Epidermal melanocyte (primary cell): ENCODE results near the gene METTL27.
"Not testable (repeated sequence)": the region's sequence is repeated elsewhere in the genome, so short reads cannot be mapped to it uniquely, and the experiment has no call there.

Experiments
- DNase-seq: peaks from one replicate; pipeline ENCODE4 v3.0.0; 2011; ENCODE audit warnings: low spot score; ENCODE audit not compliant: insufficient read length

METTL27 gene

DNA sequence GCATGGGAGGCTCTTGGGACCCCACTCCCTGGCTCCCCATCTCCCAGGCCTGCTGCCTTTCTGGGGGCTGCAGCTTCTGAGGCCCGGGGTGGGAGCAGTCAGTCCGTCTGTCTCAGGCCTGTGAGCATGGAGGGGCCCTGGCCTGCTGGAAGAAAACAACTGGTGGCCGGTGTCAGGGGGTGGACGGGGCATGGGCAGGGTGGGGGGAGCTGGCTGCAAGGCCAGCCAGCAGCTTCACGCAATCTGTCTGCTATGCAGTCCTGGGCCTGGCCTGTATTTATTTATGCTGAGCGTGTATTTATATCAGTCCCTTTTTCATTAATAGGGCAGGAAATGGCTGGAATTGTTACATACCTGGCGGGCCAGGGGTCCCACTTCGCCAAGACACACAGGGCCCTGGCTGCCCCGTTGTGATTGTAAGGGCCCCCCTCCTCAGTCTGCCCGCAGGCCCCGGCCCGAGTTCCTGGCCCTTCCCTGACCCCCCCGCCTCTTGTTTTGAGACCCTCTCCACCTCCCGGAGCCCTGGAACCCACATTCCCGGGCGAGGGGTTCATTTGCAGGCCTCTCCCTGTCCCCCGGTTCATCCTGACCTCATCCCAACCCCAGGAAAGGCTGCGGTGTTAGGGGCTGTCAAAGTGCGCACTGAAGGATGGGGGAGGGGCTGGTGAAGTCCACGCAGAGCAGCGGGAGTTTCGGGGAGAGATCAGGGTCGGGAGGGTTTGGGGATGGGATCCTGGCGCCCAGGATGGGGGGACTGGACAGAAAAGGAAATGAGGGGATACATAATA lies 26.9 kb upstream of the METTL27 start:
- DNase-seq = no peak

DNA sequence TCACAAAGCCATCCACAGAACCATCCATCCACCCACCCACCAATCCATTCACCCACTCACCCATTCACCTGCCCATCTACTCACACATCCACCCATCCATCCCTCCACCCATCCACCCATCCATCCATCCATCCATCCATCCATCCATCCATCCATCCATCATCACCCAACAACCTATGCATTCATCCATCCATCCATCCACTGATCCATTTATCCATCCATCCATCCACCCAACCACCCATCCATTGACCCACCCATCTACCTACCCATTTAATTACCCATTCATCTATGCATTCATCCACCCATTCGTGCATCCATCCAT lies 24.1 kb upstream of the METTL27 start:
- no peak for DNase-seq

DNA sequence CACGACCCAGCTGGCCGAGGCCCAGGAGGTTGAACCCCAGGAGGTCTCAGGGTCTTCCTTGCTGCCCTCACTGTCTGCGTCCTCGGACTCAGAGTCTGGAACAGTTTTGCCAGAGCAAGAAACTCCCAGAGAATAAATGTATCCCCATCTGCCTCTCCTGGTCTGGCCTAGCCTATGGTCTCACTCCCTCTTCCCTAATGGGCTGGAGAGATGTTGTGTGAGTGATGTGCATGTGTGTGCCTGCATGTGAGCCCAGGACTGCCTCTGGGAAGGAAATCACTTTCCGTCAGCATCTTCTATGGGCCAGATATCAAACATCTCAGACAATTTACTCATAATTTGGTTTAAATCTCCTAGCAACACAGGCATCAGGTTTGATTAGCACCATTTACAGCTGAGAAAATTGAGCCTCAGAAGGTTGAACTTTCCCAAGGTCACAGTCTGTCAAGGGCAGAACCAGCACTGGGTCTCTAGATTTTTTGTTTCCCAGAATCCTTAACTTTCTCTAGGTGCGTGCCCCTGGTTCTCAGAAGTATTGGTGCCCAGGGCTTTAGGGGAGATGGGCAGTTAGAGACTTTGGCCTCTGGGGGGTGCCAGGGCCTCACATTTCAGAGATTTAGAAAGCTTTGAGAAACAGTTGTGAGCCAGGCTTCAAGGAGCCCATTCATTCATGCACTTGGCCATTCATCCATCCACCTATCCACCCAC lies 23.6 kb upstream of the METTL27 start:
- no peak for DNase-seq

DNA sequence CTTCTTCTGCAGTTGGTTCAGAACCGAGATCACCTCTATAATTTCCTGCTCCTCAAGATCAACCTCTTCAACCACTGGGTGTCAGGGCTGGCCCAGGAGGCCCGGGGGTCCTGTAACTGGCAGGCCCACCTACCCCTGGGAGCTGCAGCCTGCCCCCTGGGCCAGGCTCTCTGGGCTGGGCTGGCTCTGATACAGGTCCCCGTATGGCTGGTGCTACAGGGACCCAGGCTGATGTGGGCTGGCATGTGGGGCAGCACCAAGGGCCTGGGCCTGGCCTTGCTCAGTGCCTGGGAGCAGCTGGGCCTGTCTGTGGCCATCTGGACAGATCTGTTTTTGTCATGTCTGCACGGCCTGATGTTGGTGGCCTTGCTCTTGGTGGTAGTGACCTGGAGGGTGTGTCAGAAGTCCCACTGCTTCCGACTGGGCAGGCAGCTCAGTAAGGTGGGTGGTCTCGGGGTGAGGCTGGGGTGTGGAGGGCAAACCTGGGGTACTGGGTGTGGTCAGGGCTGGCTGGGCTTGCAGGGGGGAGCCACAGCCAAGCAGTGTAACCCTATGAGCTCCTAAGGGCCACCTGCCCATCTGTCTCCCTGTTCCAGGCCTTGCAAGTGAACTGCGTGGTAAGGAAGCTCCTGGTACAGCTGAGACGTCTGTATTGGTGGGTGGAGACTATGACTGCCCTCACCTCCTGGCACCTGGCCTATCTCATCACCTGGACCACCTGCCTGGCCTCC lies 22.8 kb upstream of the METTL27 start:
- no peak for DNase-seq

DNA sequence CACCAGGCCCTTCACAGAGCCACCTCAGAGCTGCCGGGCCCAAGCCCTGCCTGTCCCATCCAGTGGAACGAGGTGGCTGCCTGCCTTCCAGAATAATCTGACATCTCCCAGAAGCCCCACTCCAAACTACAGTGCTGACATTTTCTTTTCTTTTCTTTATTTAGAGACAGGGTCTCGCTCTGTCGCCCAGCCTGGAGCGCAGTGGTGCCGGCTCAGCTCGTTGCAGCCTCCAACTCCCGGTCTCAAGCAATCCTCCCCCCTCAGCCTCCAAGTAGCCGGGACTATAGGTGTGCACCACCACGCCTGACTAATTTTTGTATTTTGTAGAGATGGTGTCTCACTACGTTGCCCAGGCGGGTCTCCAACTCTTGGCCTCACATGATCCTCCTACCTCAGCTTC lies 19.0 kb upstream of the METTL27 start:
- no peak for DNase-seq

DNA sequence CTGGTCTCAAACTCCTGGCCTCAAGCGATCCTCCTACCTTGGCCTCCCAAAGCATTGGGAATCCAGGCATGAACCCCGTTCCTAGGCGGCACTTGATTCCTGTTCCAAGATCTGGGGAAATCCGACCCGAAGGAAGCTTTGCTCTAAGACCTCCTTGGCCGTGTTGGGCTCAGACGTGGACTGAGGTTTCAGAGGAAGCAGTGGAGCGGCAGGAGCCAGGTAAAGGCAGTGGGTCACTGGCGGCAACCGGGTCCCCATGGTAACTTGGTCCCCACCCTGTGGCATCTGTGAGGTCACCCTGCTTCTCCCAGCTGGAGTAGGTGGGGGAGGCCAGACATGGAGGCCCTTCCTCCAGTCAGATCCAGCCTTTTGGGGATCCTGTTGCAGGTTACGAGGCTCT lies 18.5 kb upstream of the METTL27 start, which contains the start of gene TMEM270:
TSS of gene TMEM270 (plus strand) at position 301 of the 400 bp plus-strand sequence. CDS start at position 337, 36 bp downstream.
- DNase-seq = no peak

DNA sequence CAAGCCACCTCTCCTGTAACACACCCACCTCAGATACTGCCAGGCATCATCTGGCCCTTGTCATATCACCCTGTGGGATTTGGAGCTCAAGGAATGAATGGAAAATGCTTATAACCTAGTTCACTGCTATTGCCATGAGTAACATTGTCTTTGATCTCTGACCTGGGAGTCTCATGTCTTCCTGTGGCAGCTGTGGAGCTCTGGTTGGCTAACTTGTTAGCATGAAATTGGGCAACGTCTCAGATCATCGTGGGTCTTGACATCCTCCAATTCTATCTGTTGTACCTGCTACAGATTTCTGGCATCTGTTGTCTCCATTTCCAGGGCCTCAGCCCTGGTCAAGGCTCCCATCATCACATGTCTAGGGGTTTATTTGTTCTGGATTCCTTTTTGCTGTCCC lies 16.5 kb upstream of the METTL27 start:
- DNase-seq = no peak

DNA sequence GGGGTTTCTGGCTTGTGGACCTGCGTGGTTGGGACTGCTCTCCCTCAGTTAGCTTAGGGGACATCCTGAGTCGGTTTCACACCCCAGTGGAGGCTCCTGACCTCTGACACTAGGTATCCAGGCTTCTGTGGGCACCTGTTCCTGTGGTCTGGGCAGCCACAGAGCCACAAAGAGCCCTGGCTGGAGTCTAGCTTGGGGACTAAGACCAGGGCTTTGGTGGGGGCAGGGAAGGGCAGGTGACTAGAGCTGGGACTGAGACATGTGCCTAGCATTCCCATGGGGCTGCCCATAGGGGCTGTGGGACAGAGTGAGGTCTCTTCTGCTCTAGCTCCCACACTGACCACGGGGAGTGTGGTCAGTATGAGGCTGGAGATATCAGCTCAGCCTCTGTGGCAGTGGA lies 14.6 kb upstream of the METTL27 start:
- no peak for DNase-seq

DNA sequence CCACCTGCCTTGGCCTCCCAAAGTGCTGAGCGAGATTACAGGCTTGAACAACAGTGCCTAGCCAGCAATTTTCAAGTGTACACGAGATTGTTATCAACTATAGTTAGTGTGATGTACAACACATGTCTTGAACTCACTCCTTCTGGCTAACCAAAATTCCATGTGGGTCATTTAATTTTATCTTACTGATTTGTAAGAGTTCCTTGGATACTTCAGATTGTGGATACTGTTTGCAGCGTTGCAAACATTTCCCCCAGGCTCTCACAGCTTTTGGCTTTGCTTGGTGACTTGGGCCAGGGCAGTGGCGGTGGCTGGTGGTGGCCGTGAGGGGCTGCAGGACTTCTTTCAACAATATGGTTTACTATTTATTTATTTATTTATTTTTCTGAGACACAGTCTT lies 10.2 kb upstream of the METTL27 start:
- DNase-seq = no peak

DNA sequence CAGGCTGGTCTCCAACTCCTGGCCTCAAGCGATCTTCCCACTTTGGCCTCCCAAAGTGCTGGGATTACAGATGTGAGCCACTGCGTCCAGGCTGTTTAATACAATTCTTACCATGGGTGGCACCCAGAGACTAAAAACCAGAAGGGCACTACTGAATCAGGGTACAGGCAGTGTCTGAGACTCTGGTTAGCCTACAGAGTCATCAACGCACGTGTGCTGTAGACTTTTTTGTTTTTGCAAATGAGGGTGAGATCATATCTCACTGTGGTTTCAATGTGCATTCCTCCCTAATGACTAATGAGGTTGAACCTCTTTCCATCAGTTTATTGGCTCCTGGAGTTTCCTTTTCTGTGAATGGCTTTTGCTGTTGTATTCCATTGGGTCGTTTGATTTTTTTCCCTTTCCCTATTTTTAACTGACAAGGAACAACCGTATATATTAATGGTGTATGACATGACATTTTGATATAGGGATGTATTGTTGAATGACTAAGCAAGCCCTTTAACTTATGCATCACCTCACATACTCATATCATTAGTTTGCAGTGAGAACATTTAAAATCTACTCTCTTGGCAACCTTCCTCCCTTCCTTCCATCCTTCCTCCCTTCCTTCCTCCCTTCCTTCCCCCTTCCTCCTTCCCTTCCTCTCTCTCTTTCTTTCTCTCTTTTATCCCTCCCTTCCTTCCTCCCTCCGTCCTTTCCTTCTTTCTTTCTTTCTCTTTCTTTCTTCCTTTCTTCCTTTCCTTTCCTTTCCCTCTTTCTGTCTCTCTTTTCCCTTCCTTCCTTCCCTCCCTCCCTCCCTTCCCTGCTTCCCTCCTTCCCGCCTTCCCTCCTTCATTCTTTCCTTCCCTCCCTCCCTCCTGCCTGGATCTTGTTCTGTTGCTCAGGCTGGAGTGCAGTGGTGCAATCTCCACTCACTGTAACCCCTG lies 9.4 kb upstream of the METTL27 start:
- no peak for DNase-seq

DNA sequence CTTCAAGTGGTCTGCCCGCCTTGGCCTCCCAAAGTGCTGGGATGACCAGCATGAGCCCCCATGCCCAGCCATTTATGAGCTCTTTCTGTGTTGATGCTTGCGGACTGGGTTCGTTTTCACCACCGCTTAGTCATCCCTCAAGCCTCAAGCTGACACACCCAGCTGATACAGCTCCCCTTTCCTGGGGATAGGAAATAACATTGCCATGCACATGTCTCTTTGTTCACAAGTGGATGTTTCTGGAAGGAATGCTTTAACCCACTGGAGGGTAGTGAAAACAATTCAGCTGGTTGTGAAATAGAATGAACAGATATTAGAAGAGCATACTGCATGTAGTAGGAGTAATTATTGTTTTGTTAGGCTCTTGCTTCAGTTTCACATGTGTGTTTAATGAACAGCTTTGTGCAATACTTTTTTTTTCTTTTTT lies 8.5 kb upstream of the METTL27 start:
- peak; percentile 78 for DNase-seq

DNA sequence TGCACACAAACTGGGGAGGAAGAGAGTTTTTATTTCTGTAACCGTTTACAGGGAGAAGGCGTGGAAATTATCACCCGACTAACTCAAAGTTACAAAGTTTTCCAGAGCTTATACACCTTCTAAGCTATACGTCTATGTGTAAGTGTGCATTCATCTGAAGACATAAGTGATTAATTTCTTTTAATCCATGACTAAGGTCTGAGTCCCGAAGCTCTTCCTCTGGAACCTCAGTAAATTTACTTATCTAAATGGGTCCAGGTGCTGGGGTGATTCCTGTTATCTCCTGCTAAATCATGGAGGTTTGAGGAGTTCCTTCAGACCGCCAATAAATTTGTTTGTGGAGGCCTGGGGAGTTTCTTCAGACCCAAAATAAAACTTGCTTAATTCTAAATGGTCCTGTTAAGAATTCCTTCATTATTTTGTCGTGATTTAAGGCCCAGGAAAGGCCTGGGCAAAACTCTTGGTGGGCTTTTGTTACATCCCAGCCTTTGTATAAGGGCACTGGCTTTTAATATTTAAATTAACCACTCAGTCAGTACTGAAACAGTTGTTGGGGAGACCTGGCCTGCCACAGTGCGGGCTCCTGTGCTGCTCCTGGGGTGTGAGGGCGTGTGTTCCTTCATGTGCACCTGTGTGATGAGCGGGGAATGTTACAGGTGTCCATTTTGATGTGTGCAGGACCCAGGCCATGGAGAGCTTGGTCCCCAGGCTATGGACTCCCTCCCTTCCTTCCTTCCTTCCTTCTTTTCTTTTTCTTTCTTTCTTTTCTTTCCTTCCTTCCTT lies 5.8 kb upstream of the METTL27 start:
- no peak for DNase-seq

DNA sequence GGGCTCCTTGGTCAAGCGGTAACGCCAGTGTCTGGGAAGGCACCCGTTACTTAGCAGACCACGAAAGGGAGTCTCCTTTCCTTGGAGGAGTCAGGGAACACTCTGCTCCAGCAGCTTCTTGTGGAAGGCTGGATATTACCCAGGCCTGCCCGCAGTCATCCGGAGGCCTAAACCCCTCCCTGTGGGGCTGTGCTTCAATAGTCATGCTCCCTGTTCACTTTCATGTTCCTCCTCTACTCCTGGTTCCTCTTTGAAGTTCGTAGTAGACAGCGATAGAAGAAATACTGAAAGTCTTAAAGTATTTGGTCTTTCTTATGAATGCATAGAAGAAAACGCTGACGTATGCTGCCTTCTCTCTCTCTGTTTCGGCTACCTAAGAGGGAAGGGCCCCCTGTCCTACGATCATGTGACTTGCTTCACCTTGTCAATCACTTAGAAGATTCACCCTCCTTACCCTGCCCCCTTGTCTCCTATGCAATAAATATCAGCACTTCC lies 3.4 kb upstream of the METTL27 start:
- DNase-seq = not testable (repeated sequence)

DNA sequence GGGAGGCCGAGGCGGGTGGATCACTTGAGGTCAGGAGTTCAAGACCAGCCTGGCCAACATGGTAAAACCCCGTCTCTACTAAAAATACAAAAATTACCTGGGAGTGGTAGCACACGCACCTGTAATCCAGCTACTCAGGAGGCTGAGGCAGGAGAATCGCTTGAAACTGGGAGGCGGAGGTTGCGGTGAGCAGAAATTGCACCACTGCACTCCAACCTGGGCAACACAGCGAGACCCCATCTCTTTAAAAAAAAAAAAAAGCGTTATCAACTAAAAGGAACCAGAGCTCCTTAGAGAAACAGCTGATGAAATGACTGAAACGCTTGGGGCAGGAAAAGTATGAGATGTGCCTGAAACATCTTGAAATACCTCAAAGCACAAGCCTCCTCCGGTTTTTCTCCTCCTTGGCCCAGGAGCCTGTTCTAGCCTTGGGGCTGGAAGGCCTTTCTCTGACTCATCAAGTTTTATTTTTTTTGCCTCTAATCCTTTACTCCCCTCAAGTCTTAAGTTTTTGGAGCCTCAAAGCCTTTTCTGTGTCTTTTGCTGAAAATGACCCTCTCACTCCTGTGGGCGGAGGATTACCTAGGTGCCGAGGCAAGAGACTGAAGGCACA lies 2.6 kb upstream of the METTL27 start:
- no peak for DNase-seq

DNA sequence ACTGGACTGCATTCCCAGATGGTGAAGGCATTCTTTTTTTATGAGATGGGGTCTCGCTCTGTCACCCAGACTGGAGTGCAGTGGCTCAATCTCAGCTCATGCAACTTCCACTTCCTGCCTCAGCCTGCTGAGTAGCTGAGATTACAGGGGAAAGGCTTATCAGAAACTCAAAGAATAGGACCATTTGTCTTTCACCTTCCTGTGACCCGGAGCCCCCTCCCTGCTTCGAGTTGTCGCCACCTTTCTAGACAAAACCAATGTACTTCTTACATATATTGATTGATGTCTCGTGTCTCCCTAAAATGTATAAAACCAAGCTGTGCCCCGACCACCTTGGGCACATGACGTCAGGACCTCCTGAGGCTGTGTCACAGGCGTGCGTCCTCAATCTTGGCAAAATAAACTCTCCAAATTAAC lies 1.8 kb upstream of the METTL27 start:
- DNase-seq = no peak

DNA sequence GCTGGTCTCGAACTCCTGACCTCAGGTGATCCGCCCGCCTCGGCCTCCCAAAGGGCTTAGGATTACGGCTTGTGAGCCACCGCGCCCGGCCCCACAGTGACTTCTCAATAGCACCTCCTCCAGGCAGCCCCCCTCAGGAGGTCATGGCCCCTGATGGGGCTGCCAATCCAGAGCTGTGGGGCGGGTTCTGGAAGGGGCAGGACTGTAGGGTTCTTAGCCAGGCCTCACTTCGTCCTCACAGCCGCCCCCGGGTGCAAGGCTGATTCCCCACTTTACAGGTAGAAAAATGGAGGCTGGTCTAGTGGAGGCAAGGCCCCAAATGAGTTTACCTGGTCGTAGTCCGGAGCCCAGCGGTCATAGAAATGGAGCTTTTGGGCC lies 638 bp downstream of the METTL27 start:
- DNase-seq = no peak

DNA sequence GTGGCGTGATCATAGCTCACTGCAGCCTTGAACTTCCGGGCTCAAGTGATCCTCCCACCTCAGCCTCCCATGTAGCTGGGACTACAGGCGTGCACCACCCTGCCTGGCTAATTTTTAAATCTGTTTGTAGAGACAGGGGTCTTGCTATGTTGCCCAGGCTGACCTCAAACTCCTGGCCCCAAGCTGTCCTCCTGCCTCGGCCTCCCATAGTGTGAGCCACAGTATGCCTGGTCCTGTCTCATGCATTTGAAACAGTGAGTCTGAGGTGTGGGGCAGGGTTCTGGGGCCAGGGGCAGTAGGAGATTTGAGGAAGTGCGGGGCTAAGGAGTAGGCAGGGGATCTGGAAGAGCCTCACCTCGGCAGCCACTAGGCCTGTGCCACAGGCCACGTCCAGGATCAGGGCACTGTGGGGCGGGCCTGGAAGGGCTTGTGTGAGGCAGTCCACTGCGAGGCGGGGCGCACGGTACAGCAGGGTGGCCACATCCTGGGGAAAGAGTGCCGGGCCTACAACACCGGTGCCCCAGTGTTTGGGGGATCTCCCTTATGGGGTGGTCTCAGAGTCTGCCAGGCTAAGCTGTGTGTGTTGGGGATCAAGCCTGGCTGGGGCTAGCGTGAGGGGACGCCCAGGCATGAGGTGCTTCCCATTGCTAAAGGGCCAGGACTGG lies 1.5 kb downstream of the METTL27 start:
- DNase-seq = no peak

DNA sequence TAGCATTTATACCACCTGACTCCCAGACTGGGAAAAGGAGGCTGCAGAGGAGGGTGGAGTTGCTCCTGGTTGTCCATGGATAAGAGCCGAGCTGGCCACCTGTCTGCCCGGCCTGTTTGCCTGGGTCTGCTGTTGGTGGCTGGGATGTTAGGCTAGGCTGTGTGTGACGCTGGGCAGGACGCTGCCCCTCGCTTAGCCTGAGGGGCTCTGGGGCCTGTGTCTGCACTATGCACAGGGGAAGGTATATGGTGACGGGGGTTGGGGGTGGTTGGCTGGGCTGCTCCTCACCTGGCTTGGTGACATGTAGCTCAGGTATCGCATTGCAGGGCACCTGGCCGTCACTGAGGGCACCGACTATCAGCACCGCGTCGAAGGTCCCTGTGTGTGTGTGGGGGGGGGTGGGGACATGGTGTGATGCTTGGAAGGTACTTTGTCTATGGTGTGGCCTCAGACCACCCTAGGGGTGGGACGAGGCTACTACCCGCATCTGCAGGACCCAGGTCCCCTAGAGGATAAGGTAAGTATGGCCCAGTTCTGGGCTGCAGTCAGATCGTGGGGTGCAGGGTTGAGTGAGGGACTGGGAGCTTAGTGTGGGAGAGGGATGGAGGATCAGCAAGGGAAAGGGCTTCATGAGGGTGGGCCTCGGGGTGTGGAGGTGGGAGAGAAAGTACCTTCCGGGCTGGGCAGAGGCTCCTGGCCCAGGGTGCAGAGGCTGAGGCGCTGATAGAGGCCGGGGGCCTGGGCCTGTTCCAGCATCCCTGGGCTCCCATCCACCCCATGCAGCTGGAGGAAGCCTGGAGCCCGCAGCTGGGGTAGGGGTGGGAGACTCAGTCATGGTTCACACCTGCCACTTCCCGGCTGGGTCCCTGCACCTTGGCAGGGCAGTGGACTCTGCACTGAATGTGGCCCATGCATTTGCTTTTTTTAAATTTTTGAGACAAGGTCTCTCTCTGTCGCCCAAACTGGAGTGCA lies 2.3 kb downstream of the METTL27 start:
- no peak for DNase-seq
